ENCODE results near the gene ZNF296.
"Not testable (repeated sequence)": the region's sequence is repeated elsewhere in the genome, so short reads cannot be mapped to it uniquely, and the experiment has no call there.

The ZNF296 gene

GRCh38 chr19:45110851-45111266 lies 34.6 kb upstream of the ZNF296 start:
- no peak for ATAC-seq
- TF ChIP-seq CSRNP3 (CRISPR knock-in tag; IDR thresholded peaks at IDR 0.05) (no peak), TSHZ2 (CRISPR knock-in tag; IDR thresholded peaks at IDR 0.05) (no peak)

- ATAC-seq, result no peak
- TF ChIP-seq ZFP30 (CRISPR knock-in tag; IDR thresholded peaks at IDR 0.05) (no peak), CSRNP3 (CRISPR knock-in tag; IDR thresholded peaks at IDR 0.05) (no peak), ZNF565 (CRISPR knock-in tag; conservative IDR thresholded peaks at IDR 0.05; ENCODE audit: low read depth) (no peak), ZNF70 (CRISPR knock-in tag; IDR thresholded peaks at IDR 0.05) (no peak), SNAI2 (CRISPR knock-in tag; IDR thresholded peaks at IDR 0.05) (no peak), ZFP3 (CRISPR knock-in tag; IDR thresholded peaks at IDR 0.05) (no peak)
These were observed 31.4 kb upstream of the ZNF296 start for GRCh38 chr19:45107621-45108150.

GRCh38 chr19:45106363-45106762 lies 30.1 kb upstream of the ZNF296 start:
- ATAC-seq, result not testable (repeated sequence)

GRCh38 chr19:45104658-45105349 lies 28.5 kb upstream of the ZNF296 start:
- TF ChIP-seq ZNF70 (CRISPR knock-in tag; IDR thresholded peaks at IDR 0.05) (no peak), TOX (CRISPR knock-in tag; IDR thresholded peaks at IDR 0.05; ENCODE audit: borderline replicate concordance) (no peak), PPARA (CRISPR knock-in tag; IDR thresholded peaks at IDR 0.05; ENCODE audit: borderline replicate concordance) (no peak), TSHZ2 (CRISPR knock-in tag; IDR thresholded peaks at IDR 0.05) (no peak), ZNF565 (CRISPR knock-in tag; conservative IDR thresholded peaks at IDR 0.05; ENCODE audit: low read depth) (no peak), BACH2 (CRISPR knock-in tag; IDR thresholded peaks at IDR 0.05; ENCODE audit: borderline replicate concordance) (no peak), TCF4 (CRISPR knock-in tag; IDR thresholded peaks at IDR 0.05; ENCODE audit: borderline replicate concordance) (no peak), ZFP30 (CRISPR knock-in tag; IDR thresholded peaks at IDR 0.05) (no peak), RARB (CRISPR knock-in tag; IDR thresholded peaks at IDR 0.05) (no peak), ISL1 (CRISPR knock-in tag; IDR thresholded peaks at IDR 0.05) (no peak), CSDC2 (CRISPR knock-in tag; IDR thresholded peaks at IDR 0.05) (no peak), ESRRG (CRISPR knock-in tag; IDR thresholded peaks at IDR 0.05) (no peak), SNAI2 (CRISPR knock-in tag; IDR thresholded peaks at IDR 0.05) (no peak), ZFP3 (CRISPR knock-in tag; IDR thresholded peaks at IDR 0.05) (no peak), POU6F1 (CRISPR knock-in tag; IDR thresholded peaks at IDR 0.05; ENCODE audit: borderline replicate concordance, low read depth) (no peak), GLIS3 (CRISPR knock-in tag; IDR thresholded peaks at IDR 0.05) (no peak)
- no peak for ATAC-seq

All from SK-N-SH treated with all-trans-retinoic acid at 6 μM for 48 hours (cell line).